ENCODE data around the gene LIN7C.
A peak's percentile ranks its signal among the peaks of the same experiment; 100 is the strongest.
"Not testable (repeated sequence)": the region's sequence is repeated elsewhere in the genome, so short reads cannot be mapped to it uniquely, and the experiment has no call there.

The LIN7C gene

DNA sequence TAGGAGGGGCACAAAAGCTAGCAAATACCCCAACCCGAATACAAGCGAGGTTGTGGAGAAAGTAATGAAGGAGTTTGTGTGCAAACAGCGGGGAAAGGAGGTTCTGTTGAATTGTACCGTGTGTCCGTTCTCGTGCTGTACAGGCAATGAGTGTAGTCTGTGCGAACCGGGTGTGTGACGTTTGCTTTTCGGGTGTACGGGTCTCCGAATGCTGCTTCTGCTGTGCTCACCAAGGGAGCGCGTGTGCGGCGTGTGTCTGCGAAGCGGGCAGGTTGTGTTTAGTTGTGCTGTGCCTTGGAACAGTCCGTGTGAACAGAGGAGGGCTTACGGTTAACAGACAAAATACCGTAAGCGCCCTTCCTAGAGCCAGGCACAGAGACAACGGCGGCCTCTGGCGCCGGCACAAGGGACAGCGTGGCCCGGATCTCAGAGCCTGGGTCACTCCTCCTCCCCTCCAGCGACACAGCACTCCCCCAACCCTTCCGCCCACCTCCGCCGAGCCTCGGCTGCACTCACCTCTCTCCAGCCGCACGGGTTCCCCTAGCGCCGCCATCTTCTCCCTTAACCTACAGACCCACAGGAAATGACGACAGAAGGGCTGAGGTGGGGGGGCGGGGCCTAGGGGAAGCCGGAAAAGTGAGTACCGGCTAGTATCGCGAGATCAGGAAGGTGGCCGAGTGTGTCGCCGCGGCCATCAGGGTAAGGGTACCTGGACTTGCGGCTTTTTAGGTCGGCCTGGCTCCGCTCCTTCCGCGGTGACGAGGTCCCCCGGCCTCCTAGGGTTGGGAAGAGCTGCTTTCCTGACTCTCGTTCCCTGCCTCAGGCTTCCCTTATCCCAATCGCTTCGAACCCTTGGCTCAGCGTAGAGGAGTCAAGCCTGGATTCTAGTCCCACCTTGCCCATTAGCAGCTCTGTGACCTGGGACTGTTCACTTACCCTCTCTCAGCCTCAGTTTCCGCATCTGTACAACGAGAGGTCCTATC lies at the start of gene LIN7C:
LIN7C (minus strand) TSS at position 570 of the 983 bp plus-strand sequence; CDS start at position 553, 17 bp downstream.
- DNase-seq = peak; percentile 95 to 98

GRCh38 chr11:27555264-27555663 lies 48.7 kb upstream of the LIN7C start:
- DNase-seq = no peak

GRCh38 chr11:27553186-27553585 lies 46.6 kb upstream of the LIN7C start:
- no peak for DNase-seq

DNA sequence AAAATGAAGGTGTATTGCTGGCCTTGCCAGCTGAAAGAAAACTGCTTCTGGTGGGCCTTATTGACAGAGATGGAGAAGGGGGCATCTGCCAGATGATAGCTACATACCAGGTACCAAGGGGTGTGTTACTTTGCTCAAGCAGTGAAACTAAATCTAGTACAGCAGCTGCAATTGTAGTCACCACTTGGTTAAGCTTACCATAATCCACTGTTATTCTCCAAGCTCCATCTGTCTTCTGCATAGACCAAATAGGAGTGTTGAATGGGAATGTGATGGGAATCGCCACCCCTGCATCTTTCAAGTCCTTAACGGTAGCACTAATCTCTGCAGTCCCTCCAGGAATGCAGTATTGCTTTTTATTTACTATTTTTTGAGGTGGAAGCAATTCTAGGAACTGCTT lies 45.8 kb upstream of the LIN7C start:
- no peak for DNase-seq

- DNase-seq = no peak
Measured at GRCh38 chr11:27551127-27551526, 44.6 kb upstream of the LIN7C start.

DNA sequence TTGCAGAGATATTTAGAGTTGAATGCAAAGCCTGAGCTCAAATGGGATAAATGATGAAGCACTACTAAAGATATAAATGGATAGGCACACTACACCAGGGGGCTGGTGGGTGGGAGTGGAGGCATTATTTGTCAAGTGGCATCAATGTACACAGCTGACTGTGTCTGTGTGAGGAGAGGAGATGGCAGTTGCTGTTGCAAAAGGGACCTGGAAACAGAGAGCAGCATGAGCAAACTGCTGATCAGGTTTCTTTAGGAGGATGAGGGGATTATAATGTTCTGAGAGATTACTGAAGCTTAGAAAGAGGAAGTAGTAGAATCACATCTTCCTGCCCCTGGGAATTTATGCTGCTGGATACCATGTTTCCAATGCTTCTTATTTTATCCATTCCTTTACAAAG lies 39.4 kb upstream of the LIN7C start:
- no peak for DNase-seq

DNA sequence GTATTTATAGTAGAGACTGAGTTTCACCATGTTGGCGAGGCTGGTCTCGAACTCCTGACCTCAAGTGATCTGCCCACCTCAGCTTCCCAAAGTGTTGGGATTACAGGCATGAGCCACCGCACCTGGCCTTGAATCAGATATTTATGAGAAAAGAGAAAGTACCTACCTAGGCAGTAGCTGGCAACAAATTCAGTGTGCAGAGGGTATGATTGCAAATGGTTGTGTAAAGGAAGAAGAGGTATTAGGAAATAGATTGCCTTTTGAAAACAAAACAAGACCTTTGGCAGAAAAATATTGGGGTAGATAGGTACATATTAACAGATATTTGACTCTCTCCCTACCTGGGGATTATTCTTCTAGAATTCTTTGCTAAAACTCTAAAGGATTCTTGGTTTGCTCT lies 38.5 kb upstream of the LIN7C start:
- no peak for DNase-seq

GRCh38 chr11:27541790-27542189 lies 35.2 kb upstream of the LIN7C start:
- DNase-seq = no peak

DNA sequence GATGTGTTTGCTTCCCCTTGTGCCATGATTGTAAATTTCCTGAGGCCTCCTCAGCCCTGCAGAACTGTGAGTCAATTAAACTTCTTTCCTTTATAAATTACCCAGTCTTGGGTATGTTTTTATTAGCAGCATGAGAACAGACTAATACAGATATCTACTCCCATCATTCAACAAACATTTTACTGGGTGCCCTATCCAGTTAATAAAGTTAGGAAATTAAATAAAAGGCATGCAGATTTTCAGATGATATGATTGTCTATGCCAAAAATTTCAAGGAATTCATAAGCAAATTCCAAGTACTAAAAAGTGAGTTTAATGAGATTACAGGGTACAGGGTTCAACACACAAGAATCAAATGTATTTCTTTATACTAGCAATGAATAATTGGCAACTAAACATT lies 33.5 kb upstream of the LIN7C start:
- DNase-seq = no peak

DNA sequence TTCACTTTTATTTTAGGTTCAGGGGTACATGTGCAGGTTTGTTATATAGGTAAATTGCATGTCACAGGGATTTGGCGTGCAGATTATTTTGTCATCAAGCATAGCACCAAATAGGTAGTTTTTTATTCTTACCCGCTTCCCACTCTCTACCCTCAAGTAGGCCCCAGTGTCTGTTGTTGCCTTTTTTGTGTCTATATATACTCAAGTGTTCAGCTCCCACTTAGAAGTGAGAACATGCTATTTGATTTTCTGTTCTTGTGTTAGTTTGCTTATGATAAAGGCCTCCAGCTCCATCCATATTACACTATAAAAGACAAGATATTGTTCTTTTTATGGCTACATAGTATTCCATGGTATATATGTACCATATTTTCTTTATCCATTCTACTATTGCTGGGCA lies 28.5 kb upstream of the LIN7C start:
- DNase-seq = no peak

- DNase-seq = no peak
Measured at GRCh38 chr11:27532652-27533325, 26.2 kb upstream of the LIN7C start.

DNA sequence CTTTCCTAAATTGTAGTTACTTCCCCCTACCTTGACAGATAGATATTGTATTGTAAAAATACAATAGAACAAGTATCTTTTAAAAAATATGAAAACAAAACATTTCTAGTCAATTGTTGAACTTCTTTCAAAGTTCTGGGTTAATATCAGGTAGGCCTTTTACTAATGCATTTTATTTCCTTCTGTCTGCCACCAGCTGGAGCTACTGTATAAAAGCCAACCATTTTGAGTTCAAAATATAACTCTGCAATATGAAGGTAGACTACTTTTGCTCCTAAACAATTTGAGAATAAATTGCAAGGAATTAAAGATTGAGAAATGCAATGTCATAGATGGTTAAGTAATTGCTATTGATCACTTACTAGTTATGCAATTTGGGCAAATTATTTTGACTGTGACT lies 22.1 kb upstream of the LIN7C start:
- no peak for DNase-seq

- no peak for DNase-seq
Measured at GRCh38 chr11:27526535-27526934, 20.0 kb upstream of the LIN7C start.

DNA sequence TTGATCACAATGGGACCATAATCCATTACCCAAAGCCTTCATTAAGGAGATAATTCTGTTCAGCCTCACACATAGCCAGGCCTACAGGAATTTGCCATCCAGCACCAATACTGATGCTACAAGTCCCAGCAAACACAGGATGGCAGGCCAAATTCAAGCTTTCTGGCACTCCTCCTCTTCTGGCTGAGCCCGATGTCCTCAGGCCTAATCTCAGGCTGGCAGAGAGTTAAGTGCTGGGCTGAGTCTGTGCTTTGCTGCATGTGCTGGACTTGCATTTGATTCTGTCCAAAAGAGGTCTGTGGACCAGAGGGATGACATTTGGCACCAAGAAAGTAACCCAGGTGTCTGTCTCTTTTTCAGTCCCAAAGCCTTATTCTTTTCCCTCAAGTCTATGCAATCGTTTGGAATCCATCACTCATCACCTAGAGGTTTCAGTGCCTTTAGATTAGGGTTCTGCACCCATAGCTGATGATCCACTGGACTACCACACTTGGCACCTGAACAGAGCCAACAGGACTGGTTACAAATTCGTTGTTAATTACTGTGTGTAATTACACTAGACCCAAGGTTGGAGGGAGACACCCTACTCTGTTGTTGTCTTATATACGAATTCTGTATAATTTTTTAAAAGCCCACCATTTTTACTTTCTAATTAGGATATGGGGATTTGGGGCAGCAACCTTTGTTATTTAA lies 19.4 kb upstream of the LIN7C start:
- DNase-seq = no peak

DNA sequence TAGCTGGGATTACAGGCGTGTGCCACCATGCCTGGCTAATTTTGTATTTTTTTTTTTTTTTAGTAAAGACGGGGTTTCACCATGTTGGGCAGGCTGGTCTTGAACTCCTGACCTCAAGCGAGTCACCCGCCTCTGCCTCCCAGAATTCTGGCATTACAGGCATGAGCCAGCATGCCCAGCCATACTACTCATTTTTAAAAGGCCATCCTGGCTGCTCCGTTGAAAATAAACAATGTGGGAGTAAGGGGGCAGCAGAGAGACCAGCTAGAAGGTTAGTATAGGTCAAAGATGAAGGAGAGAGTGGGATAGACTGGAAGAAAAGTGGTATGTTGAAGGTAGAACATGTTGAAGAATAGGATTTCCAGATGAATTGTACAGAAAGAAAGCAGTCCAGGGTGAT lies 17.6 kb upstream of the LIN7C start:
- DNase-seq = peak in 1 of 2 experiments; percentile 6

- no peak for DNase-seq
Measured at GRCh38 chr11:27520226-27520625, 13.7 kb upstream of the LIN7C start.

GRCh38 chr11:27518518-27518917 lies 11.9 kb upstream of the LIN7C start:
- DNase-seq = no peak

DNA sequence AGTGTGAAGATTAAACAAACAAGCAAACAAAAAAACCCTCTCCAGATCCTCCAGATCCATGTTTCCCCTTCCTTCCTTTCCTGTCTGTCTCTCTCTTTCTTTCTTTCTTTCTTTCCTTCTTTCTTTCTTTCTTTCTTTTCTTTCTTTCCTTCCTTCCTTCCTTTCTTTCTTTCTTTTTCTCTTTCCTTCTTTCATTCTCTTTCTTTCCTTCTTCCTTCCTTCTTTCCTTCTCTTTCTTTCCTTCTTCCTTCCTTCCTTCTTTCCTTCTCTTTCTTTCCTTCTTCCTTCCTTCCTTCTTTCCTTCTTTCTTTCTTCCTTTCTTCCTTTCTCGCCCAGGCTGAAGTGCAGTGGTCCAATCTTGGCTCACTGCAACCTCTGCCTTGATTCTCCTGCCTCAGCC lies 10.9 kb upstream of the LIN7C start:
- not testable (repeated sequence) for DNase-seq

DNA sequence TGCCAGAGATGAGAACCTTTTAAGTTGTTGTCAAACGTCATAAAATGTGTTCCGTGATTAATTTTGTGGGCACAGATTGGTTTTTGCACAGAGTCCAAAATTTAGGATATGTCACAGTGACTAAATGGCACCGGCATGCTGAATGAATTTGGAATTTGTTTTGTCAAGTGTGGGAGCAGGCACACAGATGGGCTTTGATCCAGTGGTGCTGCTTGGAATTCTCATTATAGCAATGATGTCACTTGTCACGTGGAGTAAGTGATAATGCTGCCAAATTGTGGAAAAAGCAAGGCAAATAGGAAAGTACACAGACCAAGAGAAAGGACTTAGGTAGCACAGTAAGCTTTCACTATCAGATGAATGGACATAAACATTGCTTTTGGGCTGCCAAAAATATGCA lies 8.0 kb upstream of the LIN7C start:
- DNase-seq = no peak

- no peak for DNase-seq
Measured at GRCh38 chr11:27514076-27514475, 7.5 kb upstream of the LIN7C start.

GRCh38 chr11:27513389-27513788 lies 6.8 kb upstream of the LIN7C start:
- DNase-seq = no peak

DNA sequence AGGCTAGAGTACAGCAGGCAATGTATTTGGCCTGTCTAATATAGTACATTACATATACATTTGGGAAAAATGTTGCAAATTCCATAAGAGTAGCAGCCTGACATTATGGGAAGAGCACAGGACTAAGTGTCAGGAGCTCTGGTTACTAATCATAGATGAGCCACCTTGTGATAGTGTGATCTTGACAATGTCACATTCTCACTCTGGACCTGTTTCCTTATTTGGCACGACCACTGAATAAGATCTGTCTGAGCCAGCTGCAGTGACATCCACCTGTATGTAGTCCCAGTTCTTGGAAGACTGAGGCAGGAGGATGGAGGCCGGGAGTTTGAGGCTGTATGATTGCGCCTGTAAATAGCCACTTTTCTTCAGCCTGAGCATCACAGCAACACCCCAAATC lies 5.7 kb upstream of the LIN7C start:
- DNase-seq = no peak

DNA sequence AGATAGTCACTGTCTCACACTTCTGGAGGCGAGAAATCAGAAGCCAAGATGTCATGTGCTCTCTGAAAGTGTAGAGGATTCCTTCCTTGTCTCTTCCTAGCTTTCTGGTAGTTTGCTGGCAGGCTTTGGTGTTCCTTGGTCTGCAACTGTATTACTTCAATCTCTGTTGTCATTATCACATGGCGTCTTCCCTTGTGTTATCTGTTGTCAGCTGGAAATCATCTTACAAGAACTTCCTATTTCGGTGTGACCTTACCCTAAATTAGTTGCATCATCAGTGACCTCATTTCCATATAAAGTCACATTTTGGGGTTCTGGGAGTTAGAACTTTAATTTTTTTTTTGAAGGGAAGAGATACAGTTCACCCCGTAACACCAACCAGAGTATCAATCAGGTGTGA lies 3.3 kb upstream of the LIN7C start:
- no peak for DNase-seq
